HepG2 (cell line): ENCODE results near the gene DHX30. TPM values are rescaled to one million over a fixed set of nuclear protein-coding genes. Genes with fewer than 3 reads are reported as not detected.

ENCODE experiments used
- ATAC-seq: fragments of 200-7000 bp; cut with Tn5 transposase; 3 replicates; pipeline ENCODE4 v1.9.1; 2020; ENCODE audit warnings: mild to moderate bottlenecking, moderate library complexity
- BruUV-seq: library from RNA; stranded (reverse); fragments of 400-500 nt; replicated peaks from 2 replicates; lab custom pipeline; 2021; lab: Mats Ljungman, UMichigan
- CTCF ChIA-PET: fragments of 300-600 bp; formaldehyde crosslinking; extraction: SDS; loops from one replicate; lab custom pipeline; 2021; ENCODE audit warnings: low total read pairs, inconsistent platforms, low intra/inter-chr PET ratio; lab: Yijun Ruan, JAX
- POLR2A ChIA-PET: fragments of 350-600 bp; sonication (Branson Sonifier 250); formaldehyde crosslinking; loops from one replicate; lab custom pipeline; 2020; ENCODE audit warnings: antibody characterized with exemption, inconsistent platforms; lab: Yijun Ruan, JAX
- DNase-seq: peaks from one replicate; pipeline ENCODE4 v3.0.0-alpha.2; 2015; ENCODE audit warnings: low spot score
- FAIRE-seq: peaks from 3 replicates; lab custom pipeline; 2011; peaks lifted over from hg19 to GRCh38; lab: Jason Lieb, UNC
- H2AFZ ChIP-seq: one replicate; pipeline ENCODE4 v1.6.1; 2011; ENCODE audit warnings: low read length, inconsistent platforms
- H3K27ac ChIP-seq: fragments of 300-600 bp; 3 replicates; pipeline ENCODE4 v1.8.0; 2011; ENCODE audit warnings: mixed run types, mild to moderate bottlenecking, mixed read lengths, low read length, inconsistent platforms; ENCODE audit not compliant: insufficient read depth; ENCODE audit errors: extremely low read length
- H3K27me3 ChIP-seq, 2 experiments: fragments of 200-600 bp in 1 of 2; 2 replicates in 1 of 2; 3 replicates in 1 of 2; pipeline versions ENCODE4 v1.6.0 to v1.8.0; 2011; ENCODE audit warnings: low read length in 2 of 2, mild to moderate bottlenecking in 2 of 2, moderate library complexity in 2 of 2, inconsistent platforms in 1 of 2; ENCODE audit not compliant: insufficient read depth in 2 of 2, control insufficient read depth in 1 of 2
- H3K36me3 ChIP-seq, 2 experiments: fragments of 200-600 bp in 1 of 2; replicated peaks in 1 of 2; 2 replicates in 1 of 2; 3 replicates in 1 of 2; pipeline versions ENCODE4 v1.5.1 to v1.8.0; 2011; ENCODE audit warnings: low read length in 2 of 2, inconsistent platforms in 1 of 2; ENCODE audit not compliant: insufficient read depth in 2 of 2, control insufficient read depth in 1 of 2
- H3K4me1 ChIP-seq: 2 replicates; pipeline ENCODE4 v1.5.1; 2012; ENCODE audit warnings: low read length, inconsistent platforms; ENCODE audit not compliant: insufficient read depth
- H3K4me2 ChIP-seq: 2 replicates; pipeline ENCODE4 v1.6.0; 2011; ENCODE audit warnings: low read depth, low read length, inconsistent platforms
- H3K4me3 ChIP-seq, 3 experiments: fragments of 200-600 bp in 1 of 3; sonication (generic), shearing (Covaris generic) in 1 of 3; replicated peaks in 1 of 3; 2 replicates each; pipeline ENCODE4 v1.5.1; 2011 to 2016; ENCODE audit warnings: low read length in 3 of 3, inconsistent platforms in 2 of 3, low read depth in 2 of 3, mild to moderate bottlenecking in 2 of 3, control low read depth in 1 of 3, mixed read lengths in 1 of 3; ENCODE audit not compliant: insufficient read depth in 1 of 3
- H3K79me2 ChIP-seq: one replicate; pipeline ENCODE4 v1.6.1; 2011; ENCODE audit warnings: low read length, inconsistent platforms; ENCODE audit not compliant: insufficient read depth
- H3K9ac ChIP-seq: 2 replicates; pipeline ENCODE4 v1.6.0; 2011; ENCODE audit warnings: mild to moderate bottlenecking, low read depth, low read length, inconsistent platforms; ENCODE audit not compliant: insufficient read depth
- H3K9me3 ChIP-seq: 2 replicates; pipeline ENCODE4 v1.5.1; 2012; ENCODE audit warnings: mild to moderate bottlenecking, low read length
- H4K20me1 ChIP-seq: 2 replicates; pipeline ENCODE4 v1.6.0; 2011; ENCODE audit warnings: inconsistent platforms, mild to moderate bottlenecking, low read length, moderate library complexity; ENCODE audit not compliant: insufficient read depth
- CBFB ChIP-seq: sonication (generic); formaldehyde crosslinking; IDR thresholded peaks from 2 replicates; pipeline ENCODE4 v1.4.0; 2020; ENCODE audit warnings: missing genetic modification reagents
- FUBP1 ChIP-seq: sonication (generic); formaldehyde crosslinking; IDR thresholded peaks from 2 replicates; pipeline ENCODE4 v1.5.1; 2020; ENCODE audit warnings: missing genetic modification reagents, mild to moderate bottlenecking, borderline replicate concordance
- MYPOP ChIP-seq: sonication (generic); formaldehyde crosslinking; IDR thresholded peaks from 2 replicates; pipeline ENCODE4 v1.8.1; 2023; ENCODE audit warnings: mild to moderate bottlenecking, moderate library complexity, missing genetic modification reagents
- TBL1XR1 ChIP-seq: fragments of 150-350 bp; IDR thresholded peaks from 2 replicates; pipeline ENCODE4 v1.6.1; 2014; ENCODE audit warnings: borderline replicate concordance, low read length; ENCODE audit not compliant: partially characterized antibody
- ZNF367 ChIP-seq: sonication (generic); formaldehyde crosslinking; IDR thresholded peaks from 2 replicates; pipeline ENCODE4 v1.4.0; 2020; ENCODE audit warnings: missing genetic modification reagents, borderline replicate concordance
- ZNF430 ChIP-seq: sonication (generic); formaldehyde crosslinking; IDR thresholded peaks from 2 replicates; pipeline ENCODE4 v1.9.0; 2021; ENCODE audit warnings: mild to moderate bottlenecking, missing genetic modification reagents
- WGBS: methylation state at CpG from one replicate; pipeline ENCODE4 v1.1.6; 2017; ENCODE audit warnings: low lambda C conversion rate; 5-methylcytosine and 5-hydroxymethylcytosine counted together
- in situ Hi-C: cut with HindIII; loops from 2 replicates; pipeline ENCODE4 v1.10.0; 2017; ENCODE audit warnings: low pct_unique_long_range_greater_than_20kb; ENCODE audit not compliant: extremely low pct_ligation_motif_present
- intact Hi-C: fragments of 100-400 bp; cut with micrococcal nuclease; formaldehyde crosslinking; loops from one replicate; pipeline ENCODE4 v1.10.0; 2022; ENCODE audit not compliant: unreplicated experiment
- polyA plus RNA-seq, 8 experiments: library from polyadenylated mRNA; depleted of rRNA in 3 of 8; stranded (reverse) in 7 of 8; unstranded in 1 of 8; fragments of >200 nt; fragmentation: Illumina TruSeq in 4 of 8; extraction: Trizol in 4 of 8; gene quantifications; 2 replicates each; pipeline versions ENCODE4 v1.2.1 to v1.2.3, GENCODE V29; 2011 to 2016; ENCODE audit warnings: low read depth in 4 of 8, missing spikeins in 1 of 8, mixed read lengths in 1 of 8; ENCODE audit not compliant: insufficient read depth in 1 of 8
- total RNA-seq, 5 experiments: library from RNA; depleted of rRNA; stranded (reverse); fragments of >200 nt; fragmentation: Illumina TruSeq; extraction: Trizol; gene quantifications; 2 replicates each; pipeline ENCODE4 v1.2.3, GENCODE V29; 2016; ENCODE audit warnings: low read depth in 1 of 5
- TF ChIP-seq, protein P1 (sequence below): sonication (generic); formaldehyde crosslinking; IDR thresholded peaks from 2 replicates; pipeline ENCODE4 v1.5.0; 2020; ENCODE audit warnings: missing genetic modification reagents

DHX30 gene
- total and polyA plus RNA-seq, 2 of the 13 experiments (the other 11 are each of a cell fraction or from before 2014, with no cell fraction given), result 30.6 to 59.4 TPM

- TF ChIP-seq, protein P1, sequence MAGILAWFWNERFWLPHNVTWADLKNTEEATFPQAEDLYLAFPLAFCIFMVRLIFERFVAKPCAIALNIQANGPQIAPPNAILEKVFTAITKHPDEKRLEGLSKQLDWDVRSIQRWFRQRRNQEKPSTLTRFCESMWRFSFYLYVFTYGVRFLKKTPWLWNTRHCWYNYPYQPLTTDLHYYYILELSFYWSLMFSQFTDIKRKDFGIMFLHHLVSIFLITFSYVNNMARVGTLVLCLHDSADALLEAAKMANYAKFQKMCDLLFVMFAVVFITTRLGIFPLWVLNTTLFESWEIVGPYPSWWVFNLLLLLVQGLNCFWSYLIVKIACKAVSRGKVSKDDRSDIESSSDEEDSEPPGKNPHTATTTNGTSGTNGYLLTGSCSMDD (CRISPR knock-in tag), result no peak
Observed at GRCh38 chr3:47836986-47837385, 34.0 kb downstream of the DHX30 start (continued).

- WGBS, result 100% methylated on average over 5 of the region's 5 CpGs
- ATAC-seq, result no peak
- H3K9ac ChIP-seq, result no peak overlapping the region
- H3K27me3 ChIP-seq, result no peaks in the 10 kb centered on the region
- no peak for FAIRE-seq
- no peak for DNase-seq
- H3K27ac ChIP-seq, result no peak overlapping the region
- H3K79me2 ChIP-seq, result peaks cover 3% of the 10 kb centered on the region
- H3K4me1 ChIP-seq, result no peaks in the 10 kb centered on the region
- H3K4me2 ChIP-seq, result no peak overlapping the region
- intact Hi-C loops (no loop called here), in situ Hi-C loops (no loop called here)
- no peak overlapping the region for H3K4me3 ChIP-seq
- H2AFZ ChIP-seq, result no peak overlapping the region
- H3K36me3 ChIP-seq, result peaks cover 29 to 73% of the 10 kb centered on the region in 2 experiments
- ChIA-PET CTCF (interaction anchor here (2.2 to 2.3 kb wide), 2 partner anchors 151 to 313 kb away, joined by 11 to 13 read pairs; no protein-coding TSS in a partner anchor), POLR2A (interaction anchor here (1.2 to 1.6 kb wide), 2 partner anchors 14 to 313 kb away, joined by 9 to 12 read pairs; no protein-coding TSS in a partner anchor)
- TF ChIP-seq TBL1XR1 (no peak), ZNF367 (no peak), CBFB (CRISPR knock-in tag) (no peak), FUBP1 (CRISPR knock-in tag) (no peak), ZNF430 (no peak), MYPOP (CRISPR knock-in tag) (no peak)
- no peaks in the 10 kb centered on the region for H3K9me3 ChIP-seq
- peaks cover 6% of the 10 kb centered on the region for H4K20me1 ChIP-seq
- no TSS peak for BruUV-seq
Observed at GRCh38 chr3:47838503-47838902, 35.6 kb downstream of the DHX30 start.
